GM12878 (cell line): ENCODE measurements around the gene PSMG3. TPM values are rescaled to one million over a fixed set of nuclear protein-coding genes. Genes with fewer than 3 reads are reported as not detected.

Source experiments
- ATAC-seq: fragments of 200-7000 bp; cut with Tn5 transposase; 3 replicates; pipeline ENCODE4 v1.9.1; 2020; ENCODE audit warnings: mild to moderate bottlenecking, moderate library complexity
- BruUV-seq: library from RNA; stranded (reverse); fragments of 400-500 nt; replicated peaks from 2 replicates; lab custom pipeline; 2021; lab: Mats Ljungman, UMichigan
- CTCF ChIA-PET: fragments of 300-600 bp; sonication (Branson Sonifier 250); formaldehyde crosslinking; extraction: SDS; loops from one replicate; lab custom pipeline; 2021; ENCODE audit warnings: inconsistent platforms; lab: Yijun Ruan, JAX
- POLR2A ChIA-PET: fragments of 350-600 bp; formaldehyde crosslinking; extraction: SDS; loops from one replicate; lab custom pipeline; 2021; ENCODE audit warnings: inconsistent platforms; lab: Charles Lee
- RAD21 ChIA-PET: fragments of 300-600 bp; sonication (Branson Sonifier 250); formaldehyde crosslinking; loops from one replicate; lab custom pipeline; 2023; ENCODE audit warnings: antibody characterized with exemption; ENCODE audit not compliant: unreplicated experiment; lab: Charles Lee
- SMC1A ChIA-PET: fragments of 300-600 bp; sonication (Branson Sonifier 250); formaldehyde crosslinking; loops from one replicate; lab custom pipeline; 2023; ENCODE audit not compliant: unreplicated experiment, uncharacterized antibody; lab: Charles Lee
- DNase-seq: peaks from one replicate; pipeline ENCODE4 v3.0.0-alpha.2; 2011; ENCODE audit warnings: low read depth, low spot score
- FAIRE-seq: peaks from 3 replicates; lab custom pipeline; 2011; peaks lifted over from hg19 to GRCh38; lab: Jason Lieb, UNC
- H2AFZ ChIP-seq: 2 replicates; pipeline ENCODE4 v1.6.0; 2011; ENCODE audit warnings: low read depth, low read length, control low read depth; ENCODE audit not compliant: control insufficient read depth
- H3K27ac ChIP-seq: 2 replicates; pipeline ENCODE4 v1.5.1; 2011; ENCODE audit warnings: control low read depth; ENCODE audit not compliant: control insufficient read depth, insufficient read depth
- H3K27me3 ChIP-seq, 2 experiments: replicated peaks in 1 of 2; 2 replicates each; pipeline versions ENCODE4 v1.6.0 to v1.6.1; 2011; ENCODE audit warnings: low read length in 1 of 2; ENCODE audit not compliant: control insufficient read depth in 2 of 2, insufficient read depth in 2 of 2
- H3K36me3 ChIP-seq, 2 experiments: 2 replicates each; pipeline ENCODE4 v1.5.1; 2011; ENCODE audit warnings: low read length in 1 of 2; ENCODE audit not compliant: control insufficient read depth in 2 of 2, insufficient read depth in 2 of 2
- H3K4me1 ChIP-seq: 2 replicates; pipeline ENCODE4 v1.6.1; 2011; ENCODE audit warnings: mild to moderate bottlenecking, low read length, moderate library complexity, mixed read lengths; ENCODE audit not compliant: control insufficient read depth, insufficient read depth
- H3K4me2 ChIP-seq: 2 replicates; pipeline ENCODE4 v1.6.0; 2011; ENCODE audit warnings: control low read depth; ENCODE audit not compliant: control insufficient read depth, insufficient read depth
- H3K4me3 ChIP-seq: fragments of 200-600 bp; sonication (generic); 2 replicates; pipeline ENCODE4 v1.5.1; 2016
- H3K79me2 ChIP-seq: 2 replicates; pipeline ENCODE4 v1.6.0; 2011; ENCODE audit warnings: low read length; ENCODE audit not compliant: control insufficient read depth, insufficient read depth
- H3K9ac ChIP-seq: 2 replicates; pipeline ENCODE4 v1.8.0; 2011; ENCODE audit warnings: low read length, control low read depth, mixed read lengths; ENCODE audit not compliant: control insufficient read depth, insufficient read depth
- H3K9me3 ChIP-seq: replicated peaks from 3 replicates; pipeline ENCODE4 v1.5.1; 2011; ENCODE audit warnings: mild to moderate bottlenecking, low read length; ENCODE audit not compliant: control insufficient read depth, insufficient read depth
- H4K20me1 ChIP-seq: 2 replicates; pipeline ENCODE4 v1.6.0; 2011; ENCODE audit not compliant: control insufficient read depth, insufficient read depth
- BACH1 ChIP-seq: fragments of 450-650 bp; IDR thresholded peaks from 2 replicates; pipeline ENCODE4 v1.6.1; 2017; ENCODE audit warnings: mild to moderate bottlenecking, borderline replicate concordance
- BHLHE40 ChIP-seq, 2 experiments: fragments of 450-650 bp in 1 of 2; IDR thresholded peaks; 2 replicates each; pipeline ENCODE4 v1.6.1; 2011 to 2017; ENCODE audit warnings: low read depth in 2 of 2, borderline replicate concordance in 1 of 2, improper control_type of control experiment in 1 of 2, low read length in 1 of 2, mild to moderate bottlenecking in 1 of 2
- CHD4 ChIP-seq: fragments of 200-600 bp; sonication (generic); IDR thresholded peaks from 2 replicates; pipeline ENCODE4 v1.6.1; 2016; ENCODE audit warnings: mild to moderate bottlenecking
- E2F4 ChIP-seq: IDR thresholded peaks from 2 replicates; pipeline ENCODE4 v1.6.1; 2012; ENCODE audit warnings: low read depth, low read length, improper control_type of control experiment
- EZH2 ChIP-seq: IDR thresholded peaks from 2 replicates; pipeline ENCODE4 v1.6.1; 2012; ENCODE audit warnings: low read depth, mild to moderate bottlenecking, control low read depth, inconsistent platforms, low read length, borderline replicate concordance; ENCODE audit not compliant: control insufficient read depth
- IKZF2 ChIP-seq, 2 experiments: fragments of 450-650 bp; IDR thresholded peaks; 2 replicates each; pipeline ENCODE4 v1.6.1; 2017; ENCODE audit warnings: mild to moderate bottlenecking in 2 of 2, moderate library complexity in 2 of 2
- MYB ChIP-seq: fragments of 150-350 bp; IDR thresholded peaks from 2 replicates; pipeline ENCODE4 v1.6.1; 2014; ENCODE audit warnings: mild to moderate bottlenecking, low read depth, low read length, borderline replicate concordance
- PAX5 ChIP-seq: IDR thresholded peaks from 2 replicates; pipeline ENCODE4 v1.6.1; 2011; ENCODE audit warnings: low read depth, low read length, borderline replicate concordance
- PKNOX1 ChIP-seq: fragments of 450-650 bp; IDR thresholded peaks from 2 replicates; pipeline ENCODE4 v1.6.1; 2016; ENCODE audit warnings: mild to moderate bottlenecking
- USF1 ChIP-seq: IDR thresholded peaks from 2 replicates; pipeline ENCODE4 v1.6.1; 2011; ENCODE audit warnings: borderline replicate concordance, low read depth, mild to moderate bottlenecking, moderate library complexity, mixed read lengths, low read length; ENCODE audit not compliant: insufficient read depth; ENCODE audit errors: extremely low read length
- ZNF687 ChIP-seq: fragments of 450-650 bp; IDR thresholded peaks from 2 replicates; pipeline ENCODE4 v1.6.1; 2017; ENCODE audit warnings: mild to moderate bottlenecking, moderate library complexity
- ZZZ3 ChIP-seq: IDR thresholded peaks from 2 replicates; pipeline ENCODE4 v1.6.1; 2011; ENCODE audit warnings: low read depth; ENCODE audit not compliant: control insufficient read depth, insufficient read length
- WGBS: methylation state at CpG from one replicate; pipeline ENCODE4 v1.1.6; 2016; ENCODE audit warnings: low lambda C conversion rate; ENCODE audit not compliant: insufficient replicate concordance, insufficient coverage; ENCODE audit errors: missing lambda C conversion rate; 5-methylcytosine and 5-hydroxymethylcytosine counted together
- in situ Hi-C: fragments of 300-500 bp; cut with MboI; formaldehyde crosslinking; loops from 9 replicates; pipeline ENCODE4 v1.14.3; 2018; ENCODE audit warnings: mixed read lengths
- intact Hi-C: fragments of 100-400 bp; cut with micrococcal nuclease; formaldehyde crosslinking; loops from one replicate; pipeline ENCODE4 v1.14.2; 2022; ENCODE audit not compliant: unreplicated experiment
- polyA plus RNA-seq, 11 experiments: library from polyadenylated mRNA; depleted of rRNA in 4 of 11; unstranded in 6 of 11; stranded (reverse) in 5 of 11; fragments of >200 nt; fragmentation: Nextera tagmentation in 4 of 11; fragmentation: Illumina TruSeq in 1 of 11; extraction: Ambion mirVana in 4 of 11; extraction: Trizol in 1 of 11; gene quantifications; 1 replicate in 1 of 11; 2 replicates in 10 of 11; pipeline versions ENCODE4 v1.2.1 to v1.2.3, GENCODE V29; 2011 to 2016; ENCODE audit warnings: inconsistent platforms in 2 of 11, missing spikeins in 2 of 11, low read depth in 1 of 11
- total RNA-seq, 4 experiments: library from RNA; depleted of rRNA in 3 of 4; stranded (reverse); fragments of >200 nt in 3 of 4; fragmentation: Illumina TruSeq in 1 of 4; extraction: Trizol in 1 of 4; gene quantifications; 2 replicates each; pipeline versions ENCODE4 v1.2.1 to v1.2.3, GENCODE V29; 2013 to 2021

Gene PSMG3
- total and polyA plus RNA-seq, 10 of the 15 experiments (the other 5 are each of a cell fraction or from before 2014, with no cell fraction given), result 23.9 to 115 (median 60.6) TPM

GRCh38 chr7:1591396-1591795 is 21.6 kb upstream of the PSMG3 start:
- no TSS peak for BruUV-seq
- Histone ChIP-seq H3K79me2 (no peaks in the 10 kb centered on the region), H3K36me3 (no peaks in the 10 kb centered on the region), H3K27ac (no peak overlapping the region), H4K20me1 (no peaks in the 10 kb centered on the region), H3K4me3 (no peak overlapping the region), H3K9ac (no peak overlapping the region), H2AFZ (no peak overlapping the region), H3K4me1 (no peaks in the 10 kb centered on the region), H3K27me3 (peaks cover 0 to 3% of the 10 kb centered on the region in 2 experiments; a peak in 2 of 4 replicates), H3K9me3 (peaks cover 2% of the 10 kb centered on the region; the same call in 1 of the 3 replicates), H3K4me2 (no peak overlapping the region)
- DNase-seq, result no peak
- no peak for ATAC-seq
- ChIA-PET CTCF (no interaction called here), SMC1A (no interaction called here), POLR2A (interaction anchor here (0.6 kb wide), 1 partner anchor 9 kb away, joined by 6 read pairs; no protein-coding TSS in a partner anchor), RAD21 (no interaction called here)
- no peak for TF ChIP-seq MYB
- no peak for TF ChIP-seq BACH1
- no peak for TF ChIP-seq IKZF2 (IDR thresholded peaks at IDR 0.05)
- TF ChIP-seq USF1, result no peak
- no peak for TF ChIP-seq E2F4
- no peak for TF ChIP-seq ZNF687
- no peak for TF ChIP-seq EZH2
- no peak for TF ChIP-seq BHLHE40 (IDR thresholded peaks at IDR 0.05; ENCODE audit: borderline replicate concordance in 1 of 2, low read depth in 2 of 2, low read length in 1 of 2)
- TF ChIP-seq ZZZ3, result no peak
- no peak for TF ChIP-seq CHD4
- no peak for TF ChIP-seq PAX5
- no peak for TF ChIP-seq PKNOX1
- in situ Hi-C loops (no loop called here), intact Hi-C loops (no loop called here)
- FAIRE-seq, result no peak
- WGBS, result 15% methylated on average over 5 of the region's 6 CpGs
